A549 (cell line): Measurements from ENCODE around the gene AGTRAP. TPM values are rescaled to one million over a fixed set of nuclear protein-coding genes. Genes with fewer than 3 reads are reported as not detected.

Experiments used
- ATAC-seq, 2 experiments: fragments of 200-7000 bp in 1 of 2; fragments of >200 bp in 1 of 2; cut with Nextera tagmentation in 1 of 2; cut with Tn5 transposase in 1 of 2; 3 replicates each; pipeline versions ENCODE4 v1.8.0 to v1.9.1; 2018 to 2020; ENCODE audit warnings: mild to moderate bottlenecking in 1 of 2, moderate library complexity in 1 of 2
- CTCF ChIA-PET: fragments of 300-600 bp; sonication (Branson Sonifier 250); formaldehyde crosslinking; extraction: SDS; loops from one replicate; lab custom pipeline; 2021; ENCODE audit warnings: antibody characterized with exemption, inconsistent platforms; lab: Yijun Ruan, JAX
- POLR2A ChIA-PET: fragments of 350-600 bp; formaldehyde crosslinking; extraction: SDS; loops from one replicate; lab custom pipeline; 2021; ENCODE audit warnings: antibody characterized with exemption, inconsistent platforms; lab: Yijun Ruan, JAX
- DNase-seq, 2 experiments: peaks; one replicate each; pipeline versions ENCODE4 v3.0.0 to v3.0.0-alpha.2; 2011 to 2016; ENCODE audit warnings: low read depth in 1 of 2, low spot score in 1 of 2
- FAIRE-seq: peaks from 2 replicates; lab custom pipeline; 2011; peaks lifted over from hg19 to GRCh38; lab: Jason Lieb, UNC
- H3K27ac ChIP-seq, 2 experiments: fragments of >200 bp; sonication (Bioruptor Twin); formaldehyde crosslinking; 3 replicates each; pipeline ENCODE4 v1.5.1; 2016 to 2017
- H3K4me1 ChIP-seq: fragments of >200 bp; sonication (Bioruptor Twin); formaldehyde crosslinking; 3 replicates; pipeline ENCODE4 v1.6.1; 2016
- H3K4me2 ChIP-seq: fragments of >200 bp; sonication (Bioruptor Twin); formaldehyde crosslinking; 3 replicates; pipeline ENCODE4 v1.6.1; 2016
- H3K4me3 ChIP-seq: fragments of >200 bp; sonication (Bioruptor Twin); formaldehyde crosslinking; 3 replicates; pipeline ENCODE4 v1.5.1; 2016
- H3K9me3 ChIP-seq: fragments of >200 bp; sonication (Bioruptor Twin); formaldehyde crosslinking; 3 replicates; pipeline ENCODE4 v1.6.1; 2016
- BHLHE40 ChIP-seq: IDR thresholded peaks from 2 replicates; pipeline ENCODE4 v1.6.1; 2012; ENCODE audit warnings: low read depth, low read length, inconsistent platforms
- CBX2 ChIP-seq: fragments of 200-600 bp; sonication (generic); IDR thresholded peaks from 2 replicates; pipeline ENCODE4 v1.6.1; 2016; ENCODE audit warnings: low read depth, mild to moderate bottlenecking, borderline replicate concordance
- CEBPB ChIP-seq, 2 experiments: fragments of >200 bp in 1 of 2; sonication (Bioruptor Twin) in 1 of 2; formaldehyde crosslinking in 1 of 2; IDR thresholded peaks; 2 replicates each; pipeline ENCODE4 v1.6.1; 2012 to 2016
- EP300 ChIP-seq, 2 experiments: fragments of >200 bp; sonication (Bioruptor Twin); formaldehyde crosslinking; IDR thresholded peaks; 2 replicates in 1 of 2; 3 replicates in 1 of 2; pipeline ENCODE4 v1.6.1; 2016 to 2017
- FOSL2 ChIP-seq, 2 experiments: fragments of 450-650 bp in 1 of 2; fragments of >200 bp in 1 of 2; sonication (Bioruptor Twin) in 1 of 2; formaldehyde crosslinking; IDR thresholded peaks; 2 replicates each; pipeline versions ENCODE4 v1.5.0 to v1.6.1; 2016 to 2020; ENCODE audit warnings: mild to moderate bottlenecking in 1 of 2, moderate library complexity in 1 of 2
- FOXS1 ChIP-seq: fragments of 250-450 bp; sonication (Bioruptor Pico); IDR thresholded peaks from 2 replicates; pipeline ENCODE4 v1.5.0; 2020; ENCODE audit warnings: mild to moderate bottlenecking, moderate library complexity
- HOXA7 ChIP-seq: fragments of 250-450 bp; sonication (Bioruptor Pico); IDR thresholded peaks from 2 replicates; pipeline ENCODE4 v1.5.0; 2020; ENCODE audit warnings: mild to moderate bottlenecking, moderate library complexity
- JUNB ChIP-seq: fragments of >200 bp; sonication (Bioruptor Twin); formaldehyde crosslinking; IDR thresholded peaks from 2 replicates; pipeline ENCODE4 v1.6.1; 2016
- MAFK ChIP-seq: fragments of 450-650 bp; IDR thresholded peaks from 2 replicates; pipeline ENCODE4 v1.6.1; 2014; ENCODE audit not compliant: partially characterized antibody
- MYC ChIP-seq: IDR thresholded peaks from 2 replicates; pipeline ENCODE4 v1.6.1; 2012; ENCODE audit warnings: mild to moderate bottlenecking, inconsistent platforms, low read length, improper control_type of control experiment, borderline replicate concordance
- POLR2AphosphoS2 ChIP-seq: conservative IDR thresholded peaks from 2 replicates; pipeline ENCODE4 v1.6.1; 2012; ENCODE audit warnings: low read length, improper control_type of control experiment, inconsistent platforms
- RAD21 ChIP-seq, 2 experiments: fragments of >200 bp in 1 of 2; sonication (Bioruptor Twin) in 1 of 2; formaldehyde crosslinking in 1 of 2; IDR thresholded peaks in 1 of 2; conservative IDR thresholded peaks in 1 of 2; 2 replicates in 1 of 2; 3 replicates in 1 of 2; pipeline ENCODE4 v1.6.1; 2012 to 2018; ENCODE audit warnings: inconsistent platforms in 1 of 2
- RARB ChIP-seq: fragments of 250-450 bp; sonication (Bioruptor Pico); IDR thresholded peaks from 2 replicates; pipeline ENCODE4 v1.8.0; 2021; ENCODE audit warnings: mild to moderate bottlenecking, moderate library complexity
- SMC3 ChIP-seq: fragments of >200 bp; sonication (Bioruptor Twin); formaldehyde crosslinking; IDR thresholded peaks from 3 replicates; pipeline ENCODE4 v1.6.1; 2018; ENCODE audit warnings: inconsistent platforms
- ZC3H11A ChIP-seq: fragments of 450-650 bp; IDR thresholded peaks from 2 replicates; pipeline ENCODE4 v1.6.1; 2014; ENCODE audit warnings: antibody characterized with exemption, mild to moderate bottlenecking
- ZSCAN20 ChIP-seq: fragments of 250-450 bp; sonication (Bioruptor Pico); IDR thresholded peaks from 2 replicates; pipeline ENCODE4 v1.8.0; 2022; ENCODE audit warnings: mild to moderate bottlenecking, moderate library complexity
- WGBS: methylation state at CpG from one replicate; pipeline ENCODE4 v1.1.6; 2017; ENCODE audit errors: missing lambda C conversion rate; 5-methylcytosine and 5-hydroxymethylcytosine counted together
- polyA plus RNA-seq, 4 experiments: library from polyadenylated mRNA; depleted of rRNA in 3 of 4; stranded (reverse); fragments of >200 nt; fragmentation: RNase III in 1 of 4; extraction: RNeasy Plus Mini Kit Qiagen cat#74134 plus additional on column Dnase treatment in 1 of 4; gene quantifications; 2 replicates in 3 of 4; 3 replicates in 1 of 4; pipeline ENCODE4 v1.2.3, GENCODE V29; 2011 to 2017
- TF ChIP-seq, protein P1 (sequence below): fragments of 450-650 bp; IDR thresholded peaks from 2 replicates; pipeline ENCODE4 v1.6.1; 2014; ENCODE audit warnings: antibody characterized with exemption
- TF ChIP-seq, protein P2 (sequence below): fragments of 250-450 bp; sonication (Bioruptor Pico); IDR thresholded peaks from 2 replicates; pipeline ENCODE4 v1.5.0; 2020; ENCODE audit warnings: low read depth, mild to moderate bottlenecking, moderate library complexity
- TF ChIP-seq, protein P3 (sequence below): fragments of 200-600 bp; sonication (generic); IDR thresholded peaks from 2 replicates; pipeline ENCODE4 v1.6.1; 2016; ENCODE audit warnings: antibody characterized with exemption, mild to moderate bottlenecking, moderate library complexity
- TF ChIP-seq, protein P4 (sequence below): fragments of 150-350 bp; IDR thresholded peaks from 2 replicates; pipeline ENCODE4 v1.6.1; 2014; ENCODE audit warnings: low read depth, mild to moderate bottlenecking, low read length
- TF ChIP-seq, protein P5 (sequence below): fragments of >200 bp; sonication (Bioruptor Twin); formaldehyde crosslinking; IDR thresholded peaks from 3 replicates; pipeline ENCODE4 v1.5.1; 2016
- TF ChIP-seq, protein P6 (sequence below): IDR thresholded peaks from 2 replicates; pipeline ENCODE4 v1.6.1; 2012

AGTRAP gene
- polyA plus RNA-seq, 2 of the 4 experiments (the other 2 are of a cell fraction): 26.9 to 57.5 TPM

DNA sequence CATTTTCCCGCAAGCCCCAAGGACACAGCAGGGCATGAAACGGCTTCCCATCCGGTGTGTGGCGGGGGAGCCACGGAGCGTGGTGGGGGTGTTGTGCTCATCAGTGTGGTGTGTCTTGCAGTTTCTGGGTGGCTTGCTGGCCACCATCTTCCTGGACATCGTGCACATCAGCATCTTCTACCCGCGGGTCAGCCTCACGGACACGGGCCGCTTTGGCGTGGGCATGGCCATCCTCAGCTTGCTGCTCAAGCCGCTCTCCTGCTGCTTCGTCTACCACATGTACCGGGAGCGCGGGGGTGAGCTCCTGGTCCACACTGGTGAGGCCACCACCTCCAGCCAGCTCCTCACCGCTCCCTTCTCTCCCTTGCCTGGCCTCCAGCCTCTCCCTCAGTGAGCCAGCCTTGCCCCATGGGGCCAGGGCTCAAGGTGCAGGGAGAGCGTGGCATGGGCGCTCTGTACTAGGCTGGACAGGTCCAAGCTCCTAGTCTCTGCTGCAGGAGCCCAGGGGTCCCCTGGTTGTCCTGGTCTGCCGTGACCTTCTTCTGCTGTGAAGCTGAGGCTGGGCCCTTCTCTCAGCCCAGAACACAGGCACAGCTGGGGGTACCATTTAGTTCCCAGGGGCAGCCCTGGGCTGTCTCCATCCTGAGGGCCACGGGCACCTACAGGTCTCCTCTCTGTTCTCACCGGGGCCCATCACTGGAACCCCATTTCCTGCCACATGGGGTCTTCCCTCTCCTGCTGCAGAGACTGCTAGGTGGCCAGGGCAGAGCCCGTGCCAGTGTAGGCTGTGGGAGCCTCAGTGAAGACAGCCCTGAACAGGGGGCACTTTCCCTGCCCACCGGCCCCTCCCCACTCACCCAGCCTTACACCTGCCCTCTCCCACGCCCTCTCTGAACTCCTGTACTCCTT lies 12.6 kb downstream of the AGTRAP start:
- 89% methylated on average over 21 of the region's 27 CpGs for WGBS
- FAIRE-seq (no peak), DNase-seq (no peak), ATAC-seq (peak; percentile 8 to 53; a peak in 3 of 6 replicates)
- Histone ChIP-seq H3K4me2 (no peak overlapping the region), H3K27ac (peak overlapping the region in 1 of 2 experiments; percentile 60; a peak in 2 of 6 replicates), H3K9me3 (no peaks in the 10 kb centered on the region), H3K4me3 (no peak overlapping the region), H3K4me1 (no peaks in the 10 kb centered on the region; the same call in 2 of the 3 replicates)
- POLR2A ChIA-PET: interaction anchor here (1.0 kb wide), 1 partner anchor 12 kb away, joined by 3 read pairs; no protein-coding TSS in a partner anchor
- TF ChIP-seq ZSCAN20 (CRISPR knock-in tag): no peak
- TF ChIP-seq, protein P1, sequence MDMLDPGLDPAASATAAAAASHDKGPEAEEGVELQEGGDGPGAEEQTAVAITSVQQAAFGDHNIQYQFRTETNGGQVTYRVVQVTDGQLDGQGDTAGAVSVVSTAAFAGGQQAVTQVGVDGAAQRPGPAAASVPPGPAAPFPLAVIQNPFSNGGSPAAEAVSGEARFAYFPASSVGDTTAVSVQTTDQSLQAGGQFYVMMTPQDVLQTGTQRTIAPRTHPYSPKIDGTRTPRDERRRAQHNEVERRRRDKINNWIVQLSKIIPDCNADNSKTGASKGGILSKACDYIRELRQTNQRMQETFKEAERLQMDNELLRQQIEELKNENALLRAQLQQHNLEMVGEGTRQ: no peak
- TF ChIP-seq BHLHE40: no peak
- TF ChIP-seq, protein P2, sequence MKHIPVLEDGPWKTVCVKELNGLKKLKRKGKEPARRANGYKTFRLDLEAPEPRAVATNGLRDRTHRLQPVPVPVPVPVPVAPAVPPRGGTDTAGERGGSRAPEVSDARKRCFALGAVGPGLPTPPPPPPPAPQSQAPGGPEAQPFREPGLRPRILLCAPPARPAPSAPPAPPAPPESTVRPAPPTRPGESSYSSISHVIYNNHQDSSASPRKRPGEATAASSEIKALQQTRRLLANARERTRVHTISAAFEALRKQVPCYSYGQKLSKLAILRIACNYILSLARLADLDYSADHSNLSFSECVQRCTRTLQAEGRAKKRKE (CRISPR knock-in tag): no peak
- TF ChIP-seq EP300 (IDR thresholded peaks at IDR 0.05): no peak
- no peak for TF ChIP-seq HOXA7 (CRISPR knock-in tag)
- no peak for TF ChIP-seq SMC3
- TF ChIP-seq CEBPB (IDR thresholded peaks at IDR 0.05): no peak
- TF ChIP-seq, protein P3, sequence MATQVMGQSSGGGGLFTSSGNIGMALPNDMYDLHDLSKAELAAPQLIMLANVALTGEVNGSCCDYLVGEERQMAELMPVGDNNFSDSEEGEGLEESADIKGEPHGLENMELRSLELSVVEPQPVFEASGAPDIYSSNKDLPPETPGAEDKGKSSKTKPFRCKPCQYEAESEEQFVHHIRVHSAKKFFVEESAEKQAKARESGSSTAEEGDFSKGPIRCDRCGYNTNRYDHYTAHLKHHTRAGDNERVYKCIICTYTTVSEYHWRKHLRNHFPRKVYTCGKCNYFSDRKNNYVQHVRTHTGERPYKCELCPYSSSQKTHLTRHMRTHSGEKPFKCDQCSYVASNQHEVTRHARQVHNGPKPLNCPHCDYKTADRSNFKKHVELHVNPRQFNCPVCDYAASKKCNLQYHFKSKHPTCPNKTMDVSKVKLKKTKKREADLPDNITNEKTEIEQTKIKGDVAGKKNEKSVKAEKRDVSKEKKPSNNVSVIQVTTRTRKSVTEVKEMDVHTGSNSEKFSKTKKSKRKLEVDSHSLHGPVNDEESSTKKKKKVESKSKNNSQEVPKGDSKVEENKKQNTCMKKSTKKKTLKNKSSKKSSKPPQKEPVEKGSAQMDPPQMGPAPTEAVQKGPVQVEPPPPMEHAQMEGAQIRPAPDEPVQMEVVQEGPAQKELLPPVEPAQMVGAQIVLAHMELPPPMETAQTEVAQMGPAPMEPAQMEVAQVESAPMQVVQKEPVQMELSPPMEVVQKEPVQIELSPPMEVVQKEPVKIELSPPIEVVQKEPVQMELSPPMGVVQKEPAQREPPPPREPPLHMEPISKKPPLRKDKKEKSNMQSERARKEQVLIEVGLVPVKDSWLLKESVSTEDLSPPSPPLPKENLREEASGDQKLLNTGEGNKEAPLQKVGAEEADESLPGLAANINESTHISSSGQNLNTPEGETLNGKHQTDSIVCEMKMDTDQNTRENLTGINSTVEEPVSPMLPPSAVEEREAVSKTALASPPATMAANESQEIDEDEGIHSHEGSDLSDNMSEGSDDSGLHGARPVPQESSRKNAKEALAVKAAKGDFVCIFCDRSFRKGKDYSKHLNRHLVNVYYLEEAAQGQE: no peak
- no peak for TF ChIP-seq JUNB
- TF ChIP-seq RARB (CRISPR knock-in tag): no peak
- CTCF ChIA-PET: interaction anchor here (0.6 to 3.1 kb wide), 15 partner anchors 8 to 711 kb away, joined by 3 to 15 read pairs (median 3); partner anchors contain the start of genes AGTRAP, FBXO2, FBXO44 and FBXO6

DNA sequence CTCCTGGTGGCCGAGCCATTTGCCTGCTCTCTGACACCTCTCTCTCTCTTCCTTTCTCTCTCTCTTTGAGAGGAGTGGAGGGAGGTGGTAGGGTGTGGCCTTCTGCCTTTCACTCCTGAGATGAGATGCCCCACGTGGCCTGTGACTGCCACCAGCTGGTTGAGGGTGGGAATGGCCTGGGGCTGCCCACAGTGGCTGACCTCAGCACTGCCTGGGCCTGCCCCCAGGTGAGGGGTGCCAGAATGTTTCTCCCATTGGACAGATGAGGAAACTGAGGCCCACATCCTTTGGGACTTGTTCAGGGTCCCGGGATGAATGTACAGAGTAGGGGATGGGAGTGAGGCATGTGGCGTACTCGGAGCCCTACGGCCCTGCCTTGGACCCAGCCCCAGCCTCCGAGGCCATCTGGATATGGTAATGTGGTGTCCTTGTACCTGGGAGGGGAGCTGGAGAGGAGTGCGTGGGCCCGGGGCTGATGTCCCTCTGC lies 13.3 kb downstream of the AGTRAP start:
- Histone ChIP-seq H3K4me2 (no peak overlapping the region), H3K4me3 (no peak overlapping the region), H3K9me3 (no peaks in the 10 kb centered on the region), H3K4me1 (no peaks in the 10 kb centered on the region; the same call in 2 of the 3 replicates), H3K27ac (peak overlapping the region in 1 of 2 experiments; percentile 60; a peak in 2 of 6 replicates)
- FAIRE-seq: no peak
- 56% methylated on average over 6 of the region's 9 CpGs for WGBS
- 0 out of 2 replicates have a peak, but pooled peaks have one; percentile 41 for TF ChIP-seq MYC
- no peak for TF ChIP-seq POLR2AphosphoS2
- TF ChIP-seq ZC3H11A: no peak
- TF ChIP-seq MAFK: peak; percentile 8
- peak; percentile 22; the same call in 1 of the 3 replicates for TF ChIP-seq SMC3
- TF ChIP-seq RAD21 (conservative IDR thresholded peaks at IDR 0.05 in 1 of 2, IDR thresholded peaks at IDR 0.05 in 1 of 2): peak; percentile 56 to 69; a peak in 4 of 5 replicates
- TF ChIP-seq, protein P1: peak; percentile 58
- TF ChIP-seq CBX2: no peak
- no peak for TF ChIP-seq FOXS1 (CRISPR knock-in tag)
- TF ChIP-seq, protein P4, sequence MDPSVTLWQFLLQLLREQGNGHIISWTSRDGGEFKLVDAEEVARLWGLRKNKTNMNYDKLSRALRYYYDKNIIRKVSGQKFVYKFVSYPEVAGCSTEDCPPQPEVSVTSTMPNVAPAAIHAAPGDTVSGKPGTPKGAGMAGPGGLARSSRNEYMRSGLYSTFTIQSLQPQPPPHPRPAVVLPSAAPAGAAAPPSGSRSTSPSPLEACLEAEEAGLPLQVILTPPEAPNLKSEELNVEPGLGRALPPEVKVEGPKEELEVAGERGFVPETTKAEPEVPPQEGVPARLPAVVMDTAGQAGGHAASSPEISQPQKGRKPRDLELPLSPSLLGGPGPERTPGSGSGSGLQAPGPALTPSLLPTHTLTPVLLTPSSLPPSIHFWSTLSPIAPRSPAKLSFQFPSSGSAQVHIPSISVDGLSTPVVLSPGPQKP: no peak
- TF ChIP-seq, protein P5, sequence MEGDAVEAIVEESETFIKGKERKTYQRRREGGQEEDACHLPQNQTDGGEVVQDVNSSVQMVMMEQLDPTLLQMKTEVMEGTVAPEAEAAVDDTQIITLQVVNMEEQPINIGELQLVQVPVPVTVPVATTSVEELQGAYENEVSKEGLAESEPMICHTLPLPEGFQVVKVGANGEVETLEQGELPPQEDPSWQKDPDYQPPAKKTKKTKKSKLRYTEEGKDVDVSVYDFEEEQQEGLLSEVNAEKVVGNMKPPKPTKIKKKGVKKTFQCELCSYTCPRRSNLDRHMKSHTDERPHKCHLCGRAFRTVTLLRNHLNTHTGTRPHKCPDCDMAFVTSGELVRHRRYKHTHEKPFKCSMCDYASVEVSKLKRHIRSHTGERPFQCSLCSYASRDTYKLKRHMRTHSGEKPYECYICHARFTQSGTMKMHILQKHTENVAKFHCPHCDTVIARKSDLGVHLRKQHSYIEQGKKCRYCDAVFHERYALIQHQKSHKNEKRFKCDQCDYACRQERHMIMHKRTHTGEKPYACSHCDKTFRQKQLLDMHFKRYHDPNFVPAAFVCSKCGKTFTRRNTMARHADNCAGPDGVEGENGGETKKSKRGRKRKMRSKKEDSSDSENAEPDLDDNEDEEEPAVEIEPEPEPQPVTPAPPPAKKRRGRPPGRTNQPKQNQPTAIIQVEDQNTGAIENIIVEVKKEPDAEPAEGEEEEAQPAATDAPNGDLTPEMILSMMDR: peak; percentile 44
- no peak for TF ChIP-seq FOSL2 (IDR thresholded peaks at IDR 0.05)
- no peak for TF ChIP-seq FOSL2 (CRISPR knock-in tag; IDR thresholded peaks at IDR 0.05)
- TF ChIP-seq, protein P6, sequence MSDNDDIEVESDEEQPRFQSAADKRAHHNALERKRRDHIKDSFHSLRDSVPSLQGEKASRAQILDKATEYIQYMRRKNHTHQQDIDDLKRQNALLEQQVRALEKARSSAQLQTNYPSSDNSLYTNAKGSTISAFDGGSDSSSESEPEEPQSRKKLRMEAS: peak; percentile 61; the same call in 1 of the 2 replicates
- DNase-seq: peak; percentile 59 to 79
- POLR2A ChIA-PET: interaction anchor here (1.0 kb wide), 1 partner anchor 12 kb away, joined by 3 read pairs; no protein-coding TSS in a partner anchor
- peak; percentile 89 to 96 for ATAC-seq
- CTCF ChIA-PET: interaction anchor here (0.7 to 3.1 kb wide), 16 partner anchors 9 to 712 kb away, joined by 3 to 15 read pairs (median 3); partner anchors contain the start of genes AGTRAP, FBXO2, FBXO44 and FBXO6
